ENCODE data around the gene PDE1C.
"Not testable (repeated sequence)": the region's sequence is repeated elsewhere in the genome, so short reads cannot be mapped to it uniquely, and the experiment has no call there.

- not testable (repeated sequence) for TF ChIP-seq CTCF (IDR thresholded peaks at IDR 0.05); ZFX (IDR thresholded peaks at IDR 0.05; ENCODE audit: borderline replicate concordance)
Observed at GRCh38 chr7:31833625-31834024, 236.6 kb downstream of the PDE1C start.
